Lower lobe of right lung (tissue), 2 donors: ENCODE results near the gene SLC25A10. TPM values are rescaled to one million over a fixed set of nuclear protein-coding genes. Genes with fewer than 3 reads are reported as not detected.
A peak's percentile ranks its signal among the peaks of the same experiment; 100 is the strongest.

Experiments used
- ATAC-seq, 2 donors: fragments of 200-7000 bp; cut with Tn5 transposase; one replicate each; pipeline ENCODE4 v1.9.1; 2020 to 2022; ENCODE audit warnings: mild to moderate bottlenecking in 2 of 2, moderate library complexity in 2 of 2
- DNase-seq: peaks from one replicate; pipeline ENCODE4 v3.0.0-alpha.2; 2020
- H3K27ac ChIP-seq: fragments of 200-600 bp; one replicate; pipeline ENCODE4 v1.8.0; 2022
- H3K27me3 ChIP-seq: fragments of 200-600 bp; one replicate; pipeline ENCODE4 v1.8.0; 2022; ENCODE audit warnings: low read depth
- H3K36me3 ChIP-seq: fragments of 200-600 bp; one replicate; pipeline ENCODE4 v1.8.0; 2022; ENCODE audit warnings: mild to moderate bottlenecking
- H3K4me1 ChIP-seq: fragments of 200-600 bp; one replicate; pipeline ENCODE4 v1.8.0; 2022
- H3K4me3 ChIP-seq: fragments of 200-600 bp; one replicate; pipeline ENCODE4 v1.8.0; 2022; ENCODE audit warnings: mild to moderate bottlenecking
- H3K9me3 ChIP-seq: fragments of 200-600 bp; one replicate; pipeline ENCODE4 v1.8.0; 2022
- intact Hi-C: fragments of 100-400 bp; cut with DNase I; formaldehyde crosslinking; loops from one replicate; pipeline ENCODE4 v1.11.0; 2022
- total RNA-seq: library from RNA; stranded (reverse); fragmentation: NEBNext Ultra II Directional; extraction: Animal tissue kit (Norgen Biotek cat#: 25700); gene quantifications from one replicate; pipeline ENCODE4 v1.2.1, GENCODE V29; 2021
- TF ChIP-seq, protein P1 (sequence below): fragments of 200-600 bp; IDR thresholded peaks from one replicate; pipeline ENCODE4 v1.8.0; 2022; ENCODE audit warnings: antibody characterized with exemption, mild to moderate bottlenecking
- donor health status: DM: no; HTN: yes; CAD: no; lungs with severe emphysema.

Gene SLC25A10
- total RNA-seq, 1 donor from 2014 or later = 7.3 TPM

DNA sequence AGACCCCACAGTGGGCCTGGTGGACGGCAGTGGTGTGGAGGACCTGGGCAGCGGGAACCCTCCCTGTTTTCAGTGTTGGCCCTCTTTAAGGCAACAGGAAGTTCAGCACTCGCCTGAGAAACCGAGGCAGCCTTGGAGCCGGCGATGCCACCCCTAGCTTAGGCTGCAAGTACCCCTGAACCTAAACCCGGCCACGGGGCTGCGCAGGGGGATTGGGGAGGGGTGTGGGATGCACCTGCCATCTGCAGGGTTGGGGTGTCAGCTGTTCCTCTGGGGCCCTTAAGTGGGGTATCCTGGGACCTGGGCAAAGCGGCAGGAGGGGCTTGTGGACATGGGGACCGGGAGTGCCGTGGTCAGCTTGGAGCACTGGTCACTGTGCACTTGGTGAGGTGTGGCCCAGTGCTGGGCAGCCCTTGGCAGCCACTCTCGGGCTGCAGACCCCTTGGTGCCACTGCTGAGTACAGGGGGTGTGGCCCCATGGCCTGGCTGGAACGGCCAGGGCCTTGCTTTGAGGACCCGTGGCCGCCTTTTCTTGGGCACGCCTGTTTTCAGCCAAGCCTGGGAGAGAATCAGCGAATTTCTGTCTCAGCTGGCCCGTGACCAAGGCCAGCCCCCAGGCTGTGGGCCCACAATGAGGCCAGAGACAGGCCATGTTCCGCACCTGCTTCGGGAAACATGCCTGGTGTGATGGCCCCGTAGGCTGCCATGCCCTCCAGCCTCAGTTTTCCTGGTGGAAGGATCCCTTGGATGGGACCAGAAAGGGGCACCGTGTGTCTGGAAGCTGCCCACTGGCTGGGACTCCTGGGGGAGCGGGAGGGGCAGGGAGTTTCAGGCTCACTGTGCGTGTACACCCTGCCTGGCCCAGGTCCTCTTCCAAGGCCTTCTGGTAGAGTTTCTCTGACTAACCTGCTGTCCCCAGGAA, 4.1 kb upstream of the SLC25A10 start:
- intact Hi-C loops = no loop called here
- TF ChIP-seq, protein P1, sequence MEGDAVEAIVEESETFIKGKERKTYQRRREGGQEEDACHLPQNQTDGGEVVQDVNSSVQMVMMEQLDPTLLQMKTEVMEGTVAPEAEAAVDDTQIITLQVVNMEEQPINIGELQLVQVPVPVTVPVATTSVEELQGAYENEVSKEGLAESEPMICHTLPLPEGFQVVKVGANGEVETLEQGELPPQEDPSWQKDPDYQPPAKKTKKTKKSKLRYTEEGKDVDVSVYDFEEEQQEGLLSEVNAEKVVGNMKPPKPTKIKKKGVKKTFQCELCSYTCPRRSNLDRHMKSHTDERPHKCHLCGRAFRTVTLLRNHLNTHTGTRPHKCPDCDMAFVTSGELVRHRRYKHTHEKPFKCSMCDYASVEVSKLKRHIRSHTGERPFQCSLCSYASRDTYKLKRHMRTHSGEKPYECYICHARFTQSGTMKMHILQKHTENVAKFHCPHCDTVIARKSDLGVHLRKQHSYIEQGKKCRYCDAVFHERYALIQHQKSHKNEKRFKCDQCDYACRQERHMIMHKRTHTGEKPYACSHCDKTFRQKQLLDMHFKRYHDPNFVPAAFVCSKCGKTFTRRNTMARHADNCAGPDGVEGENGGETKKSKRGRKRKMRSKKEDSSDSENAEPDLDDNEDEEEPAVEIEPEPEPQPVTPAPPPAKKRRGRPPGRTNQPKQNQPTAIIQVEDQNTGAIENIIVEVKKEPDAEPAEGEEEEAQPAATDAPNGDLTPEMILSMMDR = no peak

DNA sequence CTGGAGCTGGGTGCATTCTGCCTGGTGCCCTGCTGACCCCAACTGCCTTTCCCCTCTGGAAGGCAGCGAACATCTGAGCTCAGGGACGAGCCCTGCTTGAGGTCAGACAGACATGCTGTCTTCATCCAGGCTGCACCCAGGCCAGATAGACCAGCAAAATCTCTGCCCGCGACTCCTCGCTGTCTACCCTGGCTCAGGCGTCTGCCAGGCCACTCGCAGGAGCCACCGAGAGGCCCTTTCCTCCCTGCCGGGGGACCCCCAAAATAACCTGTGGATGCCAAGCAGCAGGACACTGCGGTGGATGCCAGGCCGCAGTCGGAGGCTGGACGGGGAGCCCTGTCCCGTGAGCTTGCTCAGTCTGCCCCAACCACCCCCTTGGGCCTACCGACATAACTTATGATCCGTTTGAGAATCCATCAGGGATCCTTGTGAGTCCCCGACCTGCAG, 3.3 kb upstream of the SLC25A10 start:
- TF ChIP-seq, protein P1 = no peak
- Histone ChIP-seq H3K4me1 (peaks cover 39% of the 10 kb centered on the region), H3K27me3 (no peaks in the 10 kb centered on the region), H3K9me3 (no peaks in the 10 kb centered on the region), H3K27ac (no peak overlapping the region), H3K4me3 (no peak overlapping the region), H3K36me3 (peaks cover 25% of the 10 kb centered on the region)
- intact Hi-C loops = no loop called here
- DNase-seq = no peak
- no peak for ATAC-seq

More for the DNA sequence above, 4.1 kb upstream of the SLC25A10 start:
- peaks cover 25% of the 10 kb centered on the region for H3K36me3 ChIP-seq
- no peaks in the 10 kb centered on the region for H3K9me3 ChIP-seq
- DNase-seq = no peak
- no peaks in the 10 kb centered on the region for H3K27me3 ChIP-seq
- no peak overlapping the region for H3K27ac ChIP-seq
- peaks cover 33% of the 10 kb centered on the region for H3K4me1 ChIP-seq
- H3K4me3 ChIP-seq = no peak overlapping the region
- no peak for ATAC-seq

DNA sequence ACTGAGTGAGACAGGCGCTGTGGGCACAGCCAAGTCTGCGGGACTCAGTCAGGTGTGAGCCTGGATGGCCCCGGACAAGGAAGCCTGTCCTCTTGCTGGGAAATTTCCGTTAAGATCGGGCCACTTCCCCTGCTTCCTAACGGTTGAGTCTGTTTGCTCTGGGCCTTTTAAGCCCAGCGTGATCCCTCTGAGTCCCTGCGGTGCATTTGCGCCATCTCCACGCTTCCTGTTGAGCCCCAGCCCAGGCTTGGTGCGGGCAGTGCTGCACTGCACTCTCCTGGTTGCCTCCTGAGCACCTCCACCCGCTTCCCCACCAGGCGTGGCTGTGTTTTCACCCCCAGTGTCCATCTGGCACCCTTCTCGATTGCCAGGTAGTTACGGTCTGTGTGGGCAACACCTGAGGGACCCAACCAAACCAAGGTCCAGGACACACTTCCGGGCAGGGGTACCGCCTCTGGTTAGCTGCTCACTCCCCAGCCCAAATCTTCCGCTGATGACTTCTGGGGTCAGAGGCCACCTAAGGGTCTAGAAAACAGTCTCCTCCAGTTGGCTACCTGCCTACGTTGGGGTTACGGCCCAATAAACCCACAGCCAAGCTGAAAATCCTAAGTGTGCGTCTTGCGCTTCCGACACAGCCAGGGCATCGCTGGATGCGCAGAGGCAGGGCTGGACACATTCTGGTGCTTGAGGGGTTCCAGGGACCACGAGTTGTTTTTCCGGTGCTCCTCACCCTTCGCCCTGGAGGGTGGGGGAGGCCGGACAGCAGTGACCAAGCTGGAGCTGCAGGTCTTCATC, 1.4 kb upstream of the SLC25A10 start:
- Histone ChIP-seq H3K36me3 (peaks cover 22% of the 10 kb centered on the region), H3K9me3 (no peaks in the 10 kb centered on the region), H3K4me1 (peaks cover 33% of the 10 kb centered on the region), H3K27ac (no peak overlapping the region), H3K4me3 (peak overlapping the region; percentile 86), H3K27me3 (no peaks in the 10 kb centered on the region)
- ATAC-seq = no peak
- no peak for DNase-seq
- TF ChIP-seq, protein P1 = no peak
- intact Hi-C loops = no loop called here

DNA sequence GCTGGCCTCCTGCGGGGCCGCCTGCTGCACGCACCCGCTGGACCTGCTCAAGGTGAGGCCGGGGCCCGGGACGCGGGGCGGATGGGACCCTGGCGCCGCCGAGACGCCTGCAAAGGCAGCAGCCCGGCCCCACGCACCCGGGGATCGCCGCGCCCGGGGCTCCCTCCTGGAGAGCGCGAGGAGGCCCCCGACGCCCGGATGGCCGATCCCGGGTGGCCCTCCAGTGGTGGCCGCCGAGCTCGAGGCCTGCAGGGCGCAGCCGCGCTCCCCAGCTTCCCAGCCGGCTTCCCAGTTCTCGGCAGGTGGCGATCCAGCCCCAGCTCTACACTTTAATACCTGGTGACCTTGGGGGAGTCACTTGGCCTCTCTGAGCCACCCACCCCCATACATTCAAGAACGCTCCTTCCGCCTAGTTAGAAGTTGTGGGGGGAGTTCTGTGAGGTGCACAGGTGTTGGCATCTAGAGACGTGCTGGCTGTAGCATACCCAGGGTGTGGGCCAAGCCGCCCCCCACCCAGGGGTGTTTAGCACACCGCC, 452 bp downstream of the SLC25A10 start:
- Histone ChIP-seq H3K9me3 (no peaks in the 10 kb centered on the region), H3K36me3 (peaks cover 3% of the 10 kb centered on the region), H3K4me3 (peak overlapping the region; percentile 86), H3K27me3 (no peaks in the 10 kb centered on the region), H3K27ac (peak overlapping the region; percentile 49), H3K4me1 (peaks cover 33% of the 10 kb centered on the region)
- ATAC-seq (peak; percentile 6 to 29), DNase-seq (no peak)
- intact Hi-C loops = no loop called here
- TF ChIP-seq, protein P1 = no peak

DNA sequence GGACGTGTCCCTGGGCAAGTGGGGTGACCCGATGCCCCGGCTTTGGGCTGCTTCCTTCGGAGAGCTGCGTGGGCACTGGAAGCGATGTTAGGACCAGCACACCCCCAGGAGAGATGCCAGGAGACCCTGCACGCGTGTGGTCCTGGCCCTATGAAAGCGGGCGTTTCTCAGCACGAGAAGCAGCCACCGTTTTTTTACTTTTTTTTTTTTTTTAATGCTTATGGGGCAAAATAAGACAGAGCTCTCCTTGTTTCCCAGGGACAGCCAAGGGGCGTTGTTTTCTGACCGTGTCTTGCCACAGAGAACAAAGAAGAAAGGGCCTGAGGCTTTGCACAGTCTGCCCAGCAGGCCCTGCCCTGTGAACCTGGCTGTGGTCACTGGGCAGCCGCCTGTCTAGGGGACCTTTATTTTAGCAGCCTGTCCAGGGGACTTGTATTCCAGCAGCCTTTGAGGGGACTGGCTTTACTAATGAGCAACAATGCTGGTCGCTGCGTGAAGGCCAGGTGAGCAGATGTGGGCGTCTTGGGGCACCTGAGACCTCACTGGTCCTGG, 996 bp downstream of the SLC25A10 start:
- intact Hi-C loops = no loop called here
- ATAC-seq (no peak), DNase-seq (no peak)
- TF ChIP-seq, protein P1 = no peak
- no peaks in the 10 kb centered on the region for H3K9me3 ChIP-seq
- peaks cover 33% of the 10 kb centered on the region for H3K4me1 ChIP-seq
- no peak overlapping the region for H3K27ac ChIP-seq
- peak overlapping the region; percentile 86 for H3K4me3 ChIP-seq
- no peaks in the 10 kb centered on the region for H3K36me3 ChIP-seq
- H3K27me3 ChIP-seq = no peaks in the 10 kb centered on the region
